ENCODE measurements around the gene ZMYND10.
"Not testable (repeated sequence)": the region's sequence is repeated elsewhere in the genome, so short reads cannot be mapped to it uniquely, and the experiment has no call there.

The ZMYND10 gene

DNA sequence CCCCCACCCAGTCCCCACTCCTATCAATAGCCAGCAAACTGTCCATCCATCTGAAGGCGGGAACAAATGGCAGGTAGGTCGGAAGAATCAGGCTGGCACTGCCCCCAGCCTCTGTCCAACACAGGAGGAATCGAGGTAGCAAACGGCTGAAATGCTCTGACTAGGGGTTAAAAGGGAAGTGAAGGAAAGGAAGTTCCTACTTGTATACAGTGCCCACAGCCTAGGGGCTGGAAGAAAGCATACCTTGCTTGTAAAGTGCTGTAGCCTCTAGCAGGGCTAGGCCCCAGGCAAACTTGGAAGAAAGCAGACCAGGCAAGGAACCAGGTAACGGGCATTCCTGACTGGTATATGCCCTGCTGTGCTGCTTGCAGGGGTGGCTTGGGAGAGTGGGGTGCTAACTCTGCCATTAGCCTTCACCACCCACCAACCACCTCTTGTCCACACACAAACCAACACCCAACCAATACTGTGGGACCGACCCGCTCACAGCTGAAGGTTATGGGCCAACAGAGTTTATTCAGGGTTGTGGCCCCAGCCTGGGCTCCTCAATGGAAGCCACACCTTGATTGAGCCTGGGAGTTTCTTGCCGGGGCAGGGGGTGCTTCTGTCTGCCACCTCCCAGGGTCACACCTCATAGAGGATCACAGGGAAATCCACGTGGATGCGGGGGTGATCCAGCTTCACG lies 19.9 kb downstream of the ZMYND10 start:
- no peak for DNase-seq (ENCODE audit: low read depth in 2 of 2)

DNA sequence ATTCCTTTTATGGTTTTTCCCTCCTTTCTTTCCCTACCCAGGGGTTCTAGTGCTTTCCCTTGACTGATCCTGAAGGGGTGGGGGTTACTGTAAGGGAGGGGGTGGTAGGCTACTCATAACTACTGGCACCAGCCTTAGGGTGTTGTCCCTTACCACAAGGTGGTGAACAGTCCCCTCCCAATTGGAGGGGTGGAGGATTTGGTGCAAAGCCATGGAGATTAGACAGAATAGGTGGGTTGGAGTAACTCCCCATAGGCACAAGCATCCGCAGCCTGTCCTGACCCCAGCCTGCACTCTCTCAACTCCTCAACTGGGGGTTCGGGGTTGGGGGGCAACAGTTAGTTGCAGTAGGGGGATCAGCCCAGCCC lies 20.4 kb downstream of the ZMYND10 start:
- DNase-seq (ENCODE audit: low read depth in 2 of 2), result no peak

DNA sequence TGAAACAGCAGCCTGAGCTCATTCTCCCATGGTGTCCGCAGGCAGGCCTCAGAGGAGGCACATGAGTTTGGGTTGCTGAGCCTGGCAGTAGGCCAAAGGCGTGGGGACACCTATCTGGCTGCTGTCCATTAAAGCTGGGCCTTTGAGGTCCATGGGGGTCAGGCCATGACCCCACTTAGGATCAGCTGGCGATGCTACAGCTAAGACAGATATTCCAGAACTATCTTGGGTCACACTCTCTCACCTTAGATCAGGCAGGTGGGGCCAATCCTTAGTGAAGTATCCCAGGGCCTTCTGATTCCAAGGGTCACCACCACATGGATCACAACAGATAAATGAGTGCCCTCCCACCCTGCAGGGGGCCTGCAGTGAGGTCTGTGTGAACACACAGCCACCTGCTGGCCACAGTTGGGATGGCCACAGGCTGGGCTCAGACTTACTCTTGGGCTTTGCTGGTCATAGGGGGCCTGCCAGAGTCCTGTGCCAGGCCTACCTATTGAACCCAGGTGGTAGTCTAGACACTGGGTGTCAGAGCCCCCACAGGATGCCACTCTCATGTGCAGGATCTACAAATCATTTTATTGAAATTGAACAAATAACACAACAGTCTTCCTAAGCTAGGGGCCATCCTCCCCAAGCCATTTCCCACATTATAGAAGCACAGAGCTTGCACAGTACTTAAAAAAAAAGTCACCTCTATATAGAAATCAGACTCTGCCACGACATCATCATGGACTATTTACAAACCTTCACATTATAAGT lies 21.0 kb downstream of the ZMYND10 start:
- no peak for DNase-seq (ENCODE audit: low read depth in 2 of 2)

DNA sequence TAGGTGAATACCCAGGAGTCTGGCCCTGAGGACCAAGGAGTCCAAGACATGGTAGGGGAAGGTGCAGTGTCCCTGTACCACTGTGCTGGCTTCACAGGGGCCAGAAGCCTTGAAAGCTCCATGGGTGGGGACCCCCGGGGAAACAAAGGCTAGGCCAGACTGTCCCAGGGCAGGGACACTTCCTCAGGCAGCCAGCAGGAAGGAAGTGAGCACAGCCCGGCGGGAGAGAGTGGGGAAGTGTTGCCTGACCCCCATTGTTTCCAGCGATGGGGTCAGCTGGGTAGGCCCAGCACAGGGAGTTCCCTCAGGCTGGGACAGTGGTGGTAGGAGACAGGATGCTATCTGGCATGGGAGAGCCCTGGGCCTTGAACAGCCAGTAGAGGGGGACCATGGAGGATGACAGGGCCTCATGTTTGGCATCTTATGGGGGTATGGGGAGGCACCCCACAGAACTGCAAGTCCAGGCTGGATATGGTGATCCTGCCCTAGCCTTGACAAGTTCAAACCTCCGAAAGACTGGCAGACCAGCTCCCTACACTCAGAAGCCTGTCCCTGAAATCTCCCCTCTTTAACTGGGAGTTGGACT lies 21.8 kb downstream of the ZMYND10 start:
- no peak for DNase-seq (ENCODE audit: low read depth in 2 of 2)

- DNase-seq (ENCODE audit: low read depth in 2 of 2), result no peak
Measured at GRCh38 chr3:50323092-50323600, 22.4 kb downstream of the ZMYND10 start.

DNA sequence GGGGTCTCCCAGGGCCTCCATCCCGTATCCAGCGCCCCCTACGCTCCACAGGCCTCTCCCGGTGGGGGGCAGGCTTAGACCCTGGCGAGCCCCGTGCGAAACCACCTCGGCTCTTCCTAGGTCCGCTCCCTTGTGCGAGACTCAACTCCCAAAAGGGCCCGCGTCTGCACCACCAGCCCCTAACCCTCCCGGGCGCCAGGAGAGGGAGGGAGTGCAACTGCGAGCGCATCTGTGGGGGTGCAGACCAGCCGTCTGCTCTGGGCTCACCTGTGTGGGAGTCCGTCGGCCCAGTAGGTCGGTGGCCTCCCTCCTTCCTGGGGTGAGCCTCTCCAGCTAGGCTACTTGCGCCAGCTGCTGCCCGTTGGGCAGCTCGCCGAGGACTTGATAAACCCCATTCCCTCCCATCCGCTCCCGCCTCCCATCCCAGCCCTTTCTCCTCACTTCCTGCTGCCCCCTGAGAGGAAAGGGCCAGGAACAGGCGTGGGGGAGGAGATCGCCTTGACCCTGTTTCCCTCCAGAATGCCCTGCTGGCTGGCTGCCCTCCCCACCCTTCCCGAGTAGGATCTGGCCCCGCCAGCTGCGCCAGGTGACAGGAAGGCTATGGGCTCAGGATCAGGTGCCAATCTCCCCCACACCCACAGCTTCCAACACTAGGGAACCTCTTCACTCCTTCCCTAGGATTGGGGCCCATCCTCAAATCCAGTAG lies 23.0 kb downstream of the ZMYND10 start, which contains the start of gene HYAL2:
TSS of gene HYAL2 (minus strand) at position 360 of the 706 bp plus-strand sequence. CDS start 2,256 bp downstream, outside the sequence.
- DNase-seq (ENCODE audit: low read depth in 2 of 2), result no peak

DNA sequence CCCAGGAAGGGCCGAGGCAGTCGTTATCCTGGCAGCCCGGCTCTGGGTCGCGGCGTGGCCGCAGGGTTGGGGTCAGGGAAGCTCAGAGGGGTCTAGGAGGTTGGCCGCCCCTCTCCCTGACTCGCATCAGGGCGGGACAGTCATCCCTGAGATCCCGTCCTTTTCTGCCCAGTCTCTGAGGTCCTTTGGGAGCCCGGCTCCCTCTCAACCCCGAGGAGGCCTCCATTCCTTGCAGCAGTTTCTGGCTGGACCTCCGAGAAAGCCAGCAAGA lies 23.5 kb downstream of the ZMYND10 start:
- DNase-seq (ENCODE audit: low read depth in 2 of 2), result no peak

DNA sequence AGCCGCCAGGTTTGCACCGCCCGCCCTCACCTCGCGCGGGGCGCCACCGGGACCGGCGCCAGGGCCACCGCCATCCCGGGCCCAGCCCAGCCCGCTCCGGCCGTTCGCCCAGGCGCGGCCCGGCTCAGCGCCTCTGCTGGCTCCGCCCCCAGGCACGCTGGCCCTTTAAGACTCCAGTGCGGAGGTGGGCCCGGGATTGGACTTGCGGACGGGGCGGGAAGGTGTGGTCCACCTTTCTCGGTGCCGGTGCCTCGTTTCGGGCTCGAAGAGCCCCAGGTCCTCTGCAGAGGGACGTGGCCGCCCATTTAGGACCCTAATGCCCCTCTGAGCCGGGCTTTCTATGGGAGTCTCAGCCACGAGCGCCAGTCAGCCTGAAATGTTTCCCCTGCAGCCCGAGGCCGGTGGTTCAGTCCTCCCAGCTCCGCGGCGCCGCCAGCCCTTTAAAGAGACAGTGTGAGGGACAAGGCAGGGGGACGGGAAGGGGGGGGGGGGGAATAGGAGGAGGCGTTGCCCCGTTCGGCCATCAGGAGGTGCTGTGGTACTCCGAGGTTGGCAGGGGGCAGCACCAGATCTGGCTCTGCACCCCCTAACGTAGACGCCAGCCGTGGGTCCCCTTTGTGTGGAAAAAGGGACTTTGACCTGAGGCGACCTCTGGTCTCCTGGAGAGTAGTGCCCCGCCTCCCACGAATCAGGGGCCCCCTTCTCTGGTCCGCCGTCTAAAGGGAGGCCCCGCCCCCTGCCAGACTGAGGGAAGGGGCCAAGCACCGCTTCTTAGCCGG lies 24.0 kb downstream of the ZMYND10 start:
- peak; percentile 70 to 71 for DNase-seq (ENCODE audit: low read depth in 2 of 2)

GRCh38 chr3:50320853-50321335 lies 24.6 kb downstream of the ZMYND10 start:
- DNase-seq (ENCODE audit: low read depth in 2 of 2), result no peak

DNA sequence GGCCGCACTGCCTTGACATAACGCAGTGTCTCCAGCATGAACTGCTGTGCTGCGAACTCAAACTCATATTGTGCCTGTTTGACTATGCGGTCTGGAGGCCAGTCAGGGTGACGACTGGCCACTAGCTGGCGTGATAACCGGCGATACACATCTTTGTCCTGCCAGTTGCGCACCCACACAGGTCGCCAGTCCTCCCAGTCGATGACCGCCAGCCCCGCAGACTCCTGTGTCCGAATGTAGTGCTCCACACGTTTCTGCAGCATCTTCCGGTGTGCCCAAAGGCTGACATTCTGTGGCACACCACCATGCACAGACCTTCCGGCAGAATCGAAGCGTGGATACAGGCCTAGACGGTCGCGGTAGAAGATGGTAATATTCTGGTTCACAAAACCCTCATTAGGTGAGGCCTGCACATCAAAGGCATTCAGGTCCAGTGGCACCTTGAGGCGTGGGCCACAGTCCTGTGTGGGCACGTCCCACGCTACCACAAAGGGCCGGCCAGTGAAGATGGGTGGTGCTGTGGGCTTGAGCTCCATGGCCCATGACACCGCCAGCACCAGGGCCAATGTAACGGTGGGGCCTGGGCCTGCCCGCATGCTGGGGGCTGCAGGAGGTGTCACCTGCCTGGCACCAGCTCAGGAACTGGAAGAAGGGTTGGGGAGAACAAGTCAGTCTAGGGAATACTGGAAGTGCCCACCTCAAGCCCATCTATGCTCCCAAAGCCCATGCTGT lies 25.5 kb downstream of the ZMYND10 start:
- DNase-seq (ENCODE audit: low read depth in 2 of 2), result no peak

- DNase-seq (ENCODE audit: low read depth in 2 of 2), result no peak
Measured at GRCh38 chr3:50319181-50319893, 26.2 kb downstream of the ZMYND10 start.

- no peak for DNase-seq (ENCODE audit: low read depth in 2 of 2)
Measured at GRCh38 chr3:50318615-50319014, 26.9 kb downstream of the ZMYND10 start.

DNA sequence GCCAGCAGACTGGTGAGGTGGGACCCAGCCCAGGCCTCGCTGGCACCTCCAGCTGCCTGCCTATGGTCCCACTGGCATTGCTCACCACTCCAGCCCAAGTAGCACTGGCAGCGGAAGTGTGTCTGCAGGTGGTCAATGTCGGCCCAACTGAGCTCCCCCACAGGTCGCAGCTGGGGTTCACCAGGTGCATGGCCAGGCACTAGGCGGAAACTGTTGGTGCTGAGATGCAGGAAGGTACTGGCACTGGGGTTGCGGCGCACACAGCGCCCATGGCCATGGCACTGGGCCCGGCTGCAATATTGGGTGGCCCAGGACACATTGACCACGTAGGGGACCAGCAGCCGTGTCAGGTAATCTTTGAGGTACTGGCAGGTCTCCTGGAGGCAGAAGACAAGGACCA lies 27.4 kb downstream of the ZMYND10 start:
- no peak for DNase-seq (ENCODE audit: low read depth in 2 of 2)

DNA sequence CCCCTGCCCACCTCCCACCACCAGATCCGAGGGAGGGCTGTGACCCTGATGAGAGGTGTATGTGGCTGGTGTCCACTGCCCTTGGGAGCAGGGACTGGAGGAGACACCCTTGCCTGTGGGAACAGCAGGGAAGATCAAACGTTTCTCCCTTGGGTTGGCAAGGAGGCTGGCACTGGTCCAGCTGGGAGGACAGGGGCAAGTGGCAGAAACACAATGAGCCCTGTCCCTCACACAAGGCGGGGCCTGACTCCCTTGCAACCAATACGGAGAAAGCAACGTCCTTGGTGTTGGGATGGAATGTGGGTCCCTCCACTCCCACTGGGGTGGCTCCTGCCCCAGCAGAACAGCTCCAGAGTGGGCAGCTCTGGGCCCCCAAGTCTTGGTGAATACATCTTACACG lies 28.2 kb downstream of the ZMYND10 start:
- DNase-seq (ENCODE audit: low read depth in 2 of 2), result no peak

DNA sequence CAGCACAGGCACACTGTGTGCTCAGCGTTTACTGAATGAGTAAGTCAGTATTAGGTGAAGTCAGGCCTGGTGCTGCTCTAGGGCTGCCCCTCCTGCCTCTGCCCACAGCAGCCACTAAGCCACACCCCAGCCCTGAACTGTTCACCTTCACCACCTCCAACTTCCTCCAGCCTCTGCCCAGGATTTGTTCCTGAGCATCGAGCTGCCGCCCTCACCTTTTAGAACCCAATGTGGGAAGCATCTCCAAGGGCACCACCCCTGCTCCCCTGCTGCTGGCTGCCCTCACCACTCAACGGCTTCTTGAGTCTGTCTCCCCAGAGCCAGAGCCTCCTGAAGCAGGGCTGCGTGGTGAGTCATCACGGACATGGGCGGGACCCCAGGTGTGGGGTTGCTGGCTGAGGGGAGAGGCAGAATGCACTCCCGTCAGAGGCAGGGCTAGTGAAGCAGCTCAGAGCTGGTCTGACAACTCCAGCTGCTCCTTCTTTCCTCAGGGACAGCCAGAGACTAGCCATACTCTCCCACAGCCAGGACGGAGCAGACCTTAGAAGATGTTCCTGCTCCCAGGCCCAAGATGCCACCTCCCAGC lies 28.8 kb downstream of the ZMYND10 start:
- no peak for DNase-seq (ENCODE audit: low read depth in 2 of 2)

GRCh38 chr3:50314816-50315215 lies 30.7 kb downstream of the ZMYND10 start:
- DNase-seq (ENCODE audit: low read depth in 2 of 2), result no peak

DNA sequence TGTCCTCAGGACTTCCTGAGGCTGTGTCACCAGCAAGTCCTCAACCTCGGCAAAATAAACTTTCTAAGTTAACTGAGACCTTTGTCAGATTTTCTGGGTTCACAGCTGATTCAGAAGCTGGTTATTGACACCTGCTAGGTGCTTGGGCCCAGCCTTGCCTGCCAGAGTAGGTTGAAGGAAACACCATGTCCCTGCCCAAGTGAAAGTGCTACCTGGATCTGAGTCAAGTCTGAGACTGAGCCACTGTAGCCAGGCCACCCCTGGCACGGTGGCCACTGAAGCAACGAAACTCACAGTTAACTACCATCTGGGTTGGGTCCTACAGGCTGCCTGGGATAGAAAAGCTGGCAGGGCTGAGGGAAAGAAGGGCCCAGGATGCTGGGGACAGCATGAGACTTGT lies 31.2 kb downstream of the ZMYND10 start:
- DNase-seq (ENCODE audit: low read depth in 2 of 2), result no peak

DNA sequence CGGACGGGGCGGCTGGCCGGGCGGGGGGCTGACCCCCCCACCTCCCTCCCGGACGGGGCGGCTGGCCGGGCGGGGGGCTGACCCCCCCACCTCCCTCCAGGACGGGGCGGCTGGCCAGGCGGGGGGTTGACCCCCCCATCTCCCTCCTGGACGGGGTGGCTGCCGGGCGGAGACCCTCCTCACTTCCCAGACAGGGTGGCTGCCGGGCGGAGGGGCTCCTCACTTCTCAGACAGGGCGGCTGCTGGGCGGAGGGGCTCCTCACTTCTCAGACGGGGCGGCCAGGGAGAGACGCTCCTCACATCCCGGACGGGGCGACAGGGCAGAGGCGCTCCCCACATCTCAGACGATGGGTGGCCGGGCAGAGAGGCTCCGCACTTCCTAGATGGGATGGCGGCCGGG lies 33.5 kb downstream of the ZMYND10 start:
- DNase-seq (ENCODE audit: low read depth in 2 of 2), result not testable (repeated sequence)

- DNase-seq (ENCODE audit: low read depth in 2 of 2), result no peak
Measured at GRCh38 chr3:50304601-50305000, 40.9 kb downstream of the ZMYND10 start.

Data from fibroblast of skin of left biceps (primary cell).